Measurements from ENCODE around the gene ARHGAP12.

The ARHGAP12 gene

DNA sequence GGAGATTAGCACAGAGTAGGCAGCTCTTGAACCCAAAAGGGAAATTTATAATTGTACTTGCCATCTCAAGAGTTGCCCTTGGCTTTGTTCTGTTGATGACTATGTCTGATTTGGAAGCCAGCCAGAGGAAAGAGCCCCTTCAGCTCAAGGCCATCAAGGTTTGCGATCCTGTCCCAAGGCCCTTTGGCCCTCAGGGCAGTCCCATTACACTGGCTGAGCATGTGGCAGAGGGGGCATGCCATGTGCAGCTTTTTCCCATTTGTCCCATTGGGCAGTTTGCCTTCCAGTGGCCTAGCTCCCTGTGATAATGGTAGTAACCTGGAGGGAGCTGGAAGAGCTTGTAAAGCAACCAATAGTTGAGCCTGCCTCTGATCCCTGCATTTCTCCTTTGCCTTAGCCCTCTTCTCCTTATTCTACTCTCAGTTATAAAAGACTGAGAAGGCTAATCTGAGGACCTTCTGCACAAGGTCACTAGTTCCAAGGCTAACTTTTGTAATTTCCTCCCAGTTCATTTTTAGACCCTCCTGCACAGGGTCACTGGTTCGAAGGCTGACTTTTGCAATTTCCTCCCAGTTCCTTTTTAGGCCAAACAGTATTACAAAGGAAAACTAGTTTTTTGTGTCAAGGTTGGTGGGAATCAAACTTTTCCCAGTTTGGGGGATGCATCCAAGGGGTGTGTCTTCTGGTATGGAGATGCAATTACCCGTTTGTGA, 31.0 kb upstream of the ARHGAP12 start:
- Histone ChIP-seq H3K4me3 (ENCODE audit: low read length) (no peak overlapping the region), H3K9me3 (ENCODE audit: low read length) (peaks cover 4% of the 10 kb centered on the region), H3K4me1 (ENCODE audit: insufficient read depth, low read length) (no peaks in the 10 kb centered on the region), H3K27me3 (ENCODE audit: insufficient read depth, low read length) (no peaks in the 10 kb centered on the region), H2AFZ (ENCODE audit: low read depth, low read length) (no peak overlapping the region), H3K36me3 (ENCODE audit: insufficient read depth, low read length) (no peaks in the 10 kb centered on the region)

DNA sequence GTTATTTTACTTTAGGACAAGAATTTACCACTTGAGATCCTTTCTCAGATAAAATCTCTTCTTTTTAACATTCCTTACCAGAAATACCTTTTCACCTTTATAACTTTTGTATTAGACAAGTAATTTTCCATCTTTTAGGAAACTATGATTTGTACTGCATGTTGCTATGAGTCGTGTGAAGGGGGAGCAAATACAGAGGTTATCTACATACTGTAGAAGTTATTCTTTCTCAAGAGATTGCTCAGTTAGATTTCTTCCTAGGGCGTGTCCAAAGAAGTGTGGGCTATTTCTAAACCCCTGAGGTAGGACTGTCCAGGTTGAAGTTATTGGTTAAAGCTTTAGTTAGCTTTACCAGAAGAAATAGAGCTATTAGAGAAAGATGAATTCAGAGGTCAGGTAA, 30.2 kb upstream of the ARHGAP12 start:
- H3K27me3 ChIP-seq (ENCODE audit: insufficient read depth, low read length): no peaks in the 10 kb centered on the region
- H2AFZ ChIP-seq (ENCODE audit: low read depth, low read length): no peak overlapping the region
- no peaks in the 10 kb centered on the region for H3K4me1 ChIP-seq (ENCODE audit: insufficient read depth, low read length)
- no peaks in the 10 kb centered on the region for H3K36me3 ChIP-seq (ENCODE audit: insufficient read depth, low read length)
- H3K4me3 ChIP-seq (ENCODE audit: low read length): no peak overlapping the region
- peaks cover 7% of the 10 kb centered on the region for H3K9me3 ChIP-seq (ENCODE audit: low read length)

DNA sequence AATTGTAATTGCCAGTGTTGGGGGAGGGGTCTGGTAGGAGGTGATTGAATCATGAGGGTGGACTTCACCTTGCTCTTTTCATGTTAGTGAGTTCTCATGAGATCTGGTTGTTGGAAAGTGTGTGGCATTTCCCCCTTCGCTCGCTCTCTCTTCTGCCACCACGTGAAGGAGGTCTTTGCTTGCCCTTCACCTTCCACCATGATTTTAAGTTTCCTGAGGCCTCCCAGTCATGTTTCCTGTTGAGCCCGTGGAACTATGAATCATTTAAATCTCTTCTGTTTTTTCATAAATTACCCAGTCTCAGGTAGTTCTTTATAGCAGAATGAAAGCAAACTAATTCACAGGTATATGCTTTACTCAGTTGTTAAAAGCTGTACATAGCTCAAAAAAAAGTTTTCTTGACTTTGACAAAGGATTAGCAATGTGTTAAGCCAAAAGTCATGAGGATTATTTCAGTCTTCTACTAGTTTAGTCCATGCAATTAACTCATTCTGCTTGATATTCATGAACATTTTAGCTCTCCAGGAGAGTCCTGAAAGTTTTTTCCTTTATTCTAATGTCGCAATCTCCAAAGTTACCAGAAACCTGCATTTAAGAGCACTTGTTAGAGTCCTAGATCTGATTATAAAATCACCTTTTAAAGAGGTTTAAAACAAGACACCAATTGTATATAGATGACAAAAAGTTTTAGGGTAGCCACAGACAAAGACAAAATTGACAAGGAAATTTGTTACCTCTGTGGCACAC, 27.7 kb upstream of the ARHGAP12 start:
- Histone ChIP-seq H3K4me1 (ENCODE audit: insufficient read depth, low read length) (no peaks in the 10 kb centered on the region), H3K27me3 (ENCODE audit: insufficient read depth, low read length) (no peaks in the 10 kb centered on the region), H2AFZ (ENCODE audit: low read depth, low read length) (no peak overlapping the region), H3K36me3 (ENCODE audit: insufficient read depth, low read length) (no peaks in the 10 kb centered on the region), H3K4me3 (ENCODE audit: low read length) (no peak overlapping the region), H3K9me3 (ENCODE audit: low read length) (peaks cover 10% of the 10 kb centered on the region)

DNA sequence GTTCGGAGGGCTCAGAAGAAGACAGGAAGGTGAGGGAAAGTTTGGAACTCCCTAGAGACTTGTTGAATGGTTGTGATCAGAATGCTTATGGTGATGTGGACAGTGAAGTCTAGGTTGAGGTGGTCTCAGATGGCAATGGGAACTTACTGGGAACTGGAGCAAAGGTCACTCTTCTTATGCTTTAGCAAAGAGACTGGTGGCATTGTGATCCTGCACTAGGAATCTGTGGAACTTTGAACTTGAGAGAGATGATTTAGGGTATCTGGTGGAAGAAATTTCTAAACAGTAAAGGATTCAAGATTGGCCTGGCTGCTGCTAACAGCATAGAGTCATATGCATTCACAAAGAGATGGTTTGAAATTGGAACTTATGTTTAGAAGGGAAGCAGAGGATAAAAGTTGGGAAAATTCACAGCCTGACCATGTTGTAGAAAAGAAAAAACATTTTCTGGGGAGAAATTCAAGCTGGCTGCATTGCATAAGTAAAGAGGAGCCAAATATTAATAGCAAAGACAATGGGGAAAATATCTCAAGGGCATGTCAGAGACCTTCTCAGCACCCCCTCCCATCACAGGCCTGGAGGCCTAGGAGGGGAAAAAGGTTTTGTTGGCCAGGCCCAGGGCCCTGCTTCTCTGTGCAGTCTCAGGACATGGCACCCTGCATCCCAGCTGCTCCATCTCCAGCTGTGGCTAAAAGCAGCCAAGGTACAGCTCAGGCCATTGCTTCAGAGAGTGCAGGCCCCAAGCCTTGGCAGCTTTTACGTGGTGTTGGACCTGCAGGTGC, 26.0 kb upstream of the ARHGAP12 start:
- H3K36me3 ChIP-seq (ENCODE audit: insufficient read depth, low read length): no peaks in the 10 kb centered on the region
- H3K4me1 ChIP-seq (ENCODE audit: insufficient read depth, low read length): no peaks in the 10 kb centered on the region
- no peak overlapping the region for H3K4me3 ChIP-seq (ENCODE audit: low read length)
- no peak overlapping the region for H2AFZ ChIP-seq (ENCODE audit: low read depth, low read length)
- peaks cover 10% of the 10 kb centered on the region for H3K9me3 ChIP-seq (ENCODE audit: low read length)
- H3K27me3 ChIP-seq (ENCODE audit: insufficient read depth, low read length): no peaks in the 10 kb centered on the region

DNA sequence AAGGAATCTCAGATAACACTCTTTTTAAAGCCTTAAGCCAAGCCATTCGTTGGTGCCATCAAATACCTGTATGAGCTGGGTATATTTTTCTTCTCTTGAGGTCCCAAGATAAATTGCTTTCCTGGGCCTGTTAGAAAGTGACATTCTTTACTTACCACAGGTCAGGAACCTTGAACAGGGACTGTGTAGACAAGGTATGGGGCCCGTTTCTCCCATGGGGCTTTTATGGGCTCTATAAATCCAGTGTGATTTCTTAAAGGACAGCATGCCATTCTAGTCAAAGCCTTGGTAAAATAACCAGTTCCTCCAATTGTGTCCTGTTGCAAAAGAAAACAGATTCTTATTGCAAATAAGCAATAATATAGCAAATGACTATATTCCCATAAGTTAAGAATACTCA, 24.8 kb upstream of the ARHGAP12 start:
- Histone ChIP-seq H2AFZ (ENCODE audit: low read depth, low read length) (no peak overlapping the region), H3K9me3 (ENCODE audit: low read length) (peaks cover 10% of the 10 kb centered on the region)

DNA sequence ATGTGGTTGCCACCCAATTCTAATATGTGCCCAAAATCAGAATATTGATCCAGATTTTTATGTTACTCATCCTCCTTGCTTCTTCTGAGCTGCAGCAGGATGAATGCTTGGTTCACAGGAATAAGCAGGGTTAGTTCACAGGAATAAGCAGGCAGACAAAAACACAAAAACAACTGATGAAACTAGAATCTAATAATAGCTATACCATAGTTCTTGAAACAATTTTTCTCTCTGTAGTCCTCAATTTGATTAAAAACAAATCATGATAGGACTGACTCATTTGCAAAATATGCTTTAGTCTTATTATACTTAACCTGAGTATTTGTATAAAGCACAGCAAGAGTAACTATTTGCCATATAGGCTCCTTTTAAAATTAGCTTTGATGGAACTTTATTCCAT, 24.4 kb upstream of the ARHGAP12 start:
- Histone ChIP-seq H3K4me1 (ENCODE audit: insufficient read depth, low read length) (no peaks in the 10 kb centered on the region), H3K36me3 (ENCODE audit: insufficient read depth, low read length) (no peaks in the 10 kb centered on the region), H3K9me3 (ENCODE audit: low read length) (peaks cover 10% of the 10 kb centered on the region), H3K27me3 (ENCODE audit: insufficient read depth, low read length) (no peaks in the 10 kb centered on the region), H3K4me3 (ENCODE audit: low read length) (no peak overlapping the region), H2AFZ (ENCODE audit: low read depth, low read length) (no peak overlapping the region)

More for the DNA sequence above, 24.8 kb upstream of the ARHGAP12 start:
- Histone ChIP-seq H3K36me3 (ENCODE audit: insufficient read depth, low read length) (no peaks in the 10 kb centered on the region), H3K27me3 (ENCODE audit: insufficient read depth, low read length) (no peaks in the 10 kb centered on the region), H3K4me3 (ENCODE audit: low read length) (no peak overlapping the region), H3K4me1 (ENCODE audit: insufficient read depth, low read length) (no peaks in the 10 kb centered on the region)

DNA sequence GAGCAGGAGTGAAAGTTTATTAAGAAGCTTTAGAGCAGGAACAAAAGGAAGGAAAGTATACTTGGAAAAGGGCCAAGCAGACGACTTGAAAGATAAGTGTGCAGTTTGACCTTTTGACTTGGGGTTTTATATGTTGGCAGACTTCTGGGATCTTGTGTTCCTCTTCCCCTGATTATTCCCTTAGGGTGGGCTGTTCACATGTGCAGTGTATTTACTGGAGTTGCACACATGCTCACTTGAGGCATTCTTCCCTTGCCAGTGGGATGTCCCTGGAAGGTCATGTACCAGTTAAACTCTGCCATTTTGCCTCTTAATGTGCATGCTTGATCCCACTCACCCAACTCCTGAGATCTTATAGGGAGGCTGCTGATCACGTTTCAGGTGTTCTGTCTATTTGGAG, 23.4 kb upstream of the ARHGAP12 start:
- Histone ChIP-seq H3K27me3 (ENCODE audit: insufficient read depth, low read length) (no peaks in the 10 kb centered on the region), H3K4me3 (ENCODE audit: low read length) (no peak overlapping the region), H3K4me1 (ENCODE audit: insufficient read depth, low read length) (no peaks in the 10 kb centered on the region), H3K9me3 (ENCODE audit: low read length) (peaks cover 10% of the 10 kb centered on the region), H2AFZ (ENCODE audit: low read depth, low read length) (no peak overlapping the region), H3K36me3 (ENCODE audit: insufficient read depth, low read length) (no peaks in the 10 kb centered on the region)

DNA sequence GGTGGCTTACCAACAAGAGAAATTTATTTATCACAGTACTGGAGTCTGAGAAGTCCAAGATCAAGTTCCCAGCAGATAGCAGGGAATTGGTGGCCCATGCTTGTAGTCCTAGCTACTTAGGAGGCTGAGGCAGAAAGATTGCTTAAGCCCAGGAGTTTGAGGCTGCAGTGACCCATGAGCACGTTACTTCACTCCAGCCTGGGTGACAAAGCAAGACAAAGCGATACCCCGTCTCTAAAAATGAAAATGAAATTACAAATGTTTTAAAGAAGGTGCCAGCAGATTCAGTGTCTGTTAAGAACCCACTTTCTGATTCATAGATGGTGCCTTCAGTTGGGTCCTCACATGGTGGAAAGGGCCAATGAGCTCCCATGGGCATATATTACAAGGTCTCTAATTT, 20.6 kb upstream of the ARHGAP12 start:
- H3K36me3 ChIP-seq (ENCODE audit: insufficient read depth, low read length): no peaks in the 10 kb centered on the region
- no peaks in the 10 kb centered on the region for H3K27me3 ChIP-seq (ENCODE audit: insufficient read depth, low read length)
- H3K4me3 ChIP-seq (ENCODE audit: low read length): no peak overlapping the region
- H2AFZ ChIP-seq (ENCODE audit: low read depth, low read length): no peak overlapping the region
- peaks cover 10% of the 10 kb centered on the region for H3K4me1 ChIP-seq (ENCODE audit: insufficient read depth, low read length)
- peaks cover 4% of the 10 kb centered on the region for H3K9me3 ChIP-seq (ENCODE audit: low read length)

DNA sequence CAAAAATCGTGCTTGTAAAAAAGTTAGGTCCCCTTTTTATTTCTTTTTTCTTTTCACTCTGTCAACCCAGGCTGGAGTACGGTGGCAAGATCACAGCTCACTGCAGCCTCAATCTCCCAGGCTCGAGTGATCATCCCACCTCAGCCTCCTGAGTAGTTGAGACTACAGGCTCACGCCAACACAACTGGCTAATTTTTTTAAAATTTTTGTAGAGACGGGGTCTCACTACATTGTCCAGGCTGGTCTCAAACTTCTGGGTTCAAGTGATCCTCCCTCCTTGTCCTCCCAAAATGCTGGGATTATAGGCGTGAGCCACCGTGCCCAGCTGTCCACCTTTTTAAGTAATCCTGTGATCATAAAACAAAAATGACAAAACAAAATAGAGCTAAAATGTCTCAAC, 19.4 kb upstream of the ARHGAP12 start:
- Histone ChIP-seq H2AFZ (ENCODE audit: low read depth, low read length) (no peak overlapping the region), H3K36me3 (ENCODE audit: insufficient read depth, low read length) (no peaks in the 10 kb centered on the region), H3K4me3 (ENCODE audit: low read length) (no peak overlapping the region), H3K4me1 (ENCODE audit: insufficient read depth, low read length) (peaks cover 10% of the 10 kb centered on the region), H3K9me3 (ENCODE audit: low read length) (peaks cover 2% of the 10 kb centered on the region), H3K27me3 (ENCODE audit: insufficient read depth, low read length) (no peaks in the 10 kb centered on the region)

DNA sequence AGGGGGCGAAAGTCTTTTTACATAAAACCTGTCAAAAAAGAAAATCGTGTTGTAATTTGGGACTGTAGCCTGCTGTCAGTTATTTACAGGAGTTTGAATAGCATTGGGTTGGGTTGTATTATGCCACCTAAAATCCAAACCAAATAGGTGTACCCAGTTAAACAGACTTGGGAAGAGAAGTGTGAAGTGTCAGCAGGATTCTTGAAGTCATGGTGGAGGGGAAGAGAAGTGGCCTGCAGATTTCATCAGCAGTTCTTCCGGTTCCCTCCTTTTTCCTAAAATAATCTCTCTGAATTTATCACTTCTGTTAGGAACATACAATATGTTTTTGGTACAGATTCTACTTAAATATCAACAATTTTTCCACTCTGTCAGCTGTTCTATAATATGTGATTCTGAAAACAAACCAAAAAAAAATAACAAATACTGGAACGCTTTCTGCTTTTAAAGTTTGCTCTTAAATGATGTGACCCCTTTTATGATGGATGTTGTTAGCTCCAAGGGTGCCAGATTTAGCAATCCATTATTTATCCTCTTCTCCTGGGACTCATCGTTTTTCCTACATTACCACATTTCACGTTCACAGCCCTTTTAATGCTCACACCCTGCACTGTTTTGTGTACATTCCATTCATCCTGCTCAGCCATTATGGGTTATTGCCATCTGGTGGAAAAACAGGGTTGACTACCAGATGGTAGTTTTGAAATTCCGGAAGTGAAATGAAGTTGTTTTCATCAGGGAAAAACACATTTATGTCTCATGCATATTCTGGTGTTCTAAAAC, 18.7 kb upstream of the ARHGAP12 start:
- peaks cover 10% of the 10 kb centered on the region for H3K4me1 ChIP-seq (ENCODE audit: insufficient read depth, low read length)
- H3K36me3 ChIP-seq (ENCODE audit: insufficient read depth, low read length): no peaks in the 10 kb centered on the region
- peaks cover 2% of the 10 kb centered on the region for H3K9me3 ChIP-seq (ENCODE audit: low read length)
- no peak overlapping the region for H3K4me3 ChIP-seq (ENCODE audit: low read length)
- H2AFZ ChIP-seq (ENCODE audit: low read depth, low read length): no peak overlapping the region
- no peaks in the 10 kb centered on the region for H3K27me3 ChIP-seq (ENCODE audit: insufficient read depth, low read length)

DNA sequence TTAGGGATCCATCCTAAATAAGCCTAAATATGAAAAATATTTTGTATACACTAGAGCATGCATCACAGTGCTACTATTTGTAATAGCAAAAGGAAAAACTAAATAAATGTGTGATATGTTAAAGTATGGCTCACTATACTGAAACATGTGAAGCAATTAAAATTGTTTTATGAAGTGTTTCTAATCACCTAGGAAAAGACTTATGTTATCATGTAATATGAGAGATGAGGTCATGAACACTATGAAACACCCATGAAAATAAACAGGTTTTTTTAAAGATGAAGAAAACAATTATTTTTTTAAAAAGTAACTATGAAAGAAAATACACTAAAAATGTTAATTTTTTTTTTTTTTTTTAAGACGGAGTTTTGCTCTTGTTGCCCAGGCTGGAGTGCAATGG, 16.8 kb upstream of the ARHGAP12 start:
- peaks cover 21% of the 10 kb centered on the region for H3K4me1 ChIP-seq (ENCODE audit: insufficient read depth, low read length)
- H2AFZ ChIP-seq (ENCODE audit: low read depth, low read length): peak overlapping the region; percentile 34
- H3K27me3 ChIP-seq (ENCODE audit: insufficient read depth, low read length): no peaks in the 10 kb centered on the region
- no peaks in the 10 kb centered on the region for H3K9me3 ChIP-seq (ENCODE audit: low read length)
- H3K4me3 ChIP-seq (ENCODE audit: low read length): no peak overlapping the region
- no peaks in the 10 kb centered on the region for H3K36me3 ChIP-seq (ENCODE audit: insufficient read depth, low read length)

DNA sequence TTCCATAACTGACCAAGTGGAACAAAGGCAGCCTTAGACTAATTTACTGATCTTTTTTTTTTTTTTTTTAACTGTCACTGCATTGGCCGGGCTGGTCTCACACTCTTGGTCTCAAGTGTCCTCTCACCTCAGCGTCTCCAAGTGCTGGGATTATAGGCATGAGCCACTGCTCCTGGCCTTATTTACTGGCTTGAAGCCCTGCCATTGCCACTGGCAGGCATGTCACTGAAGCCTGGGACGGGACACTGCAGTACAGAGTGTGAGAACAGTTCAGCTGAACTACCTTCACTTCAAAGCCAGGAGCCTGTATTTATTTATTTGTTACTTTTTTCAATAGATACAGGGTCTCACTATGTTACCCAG, 15.4 kb upstream of the ARHGAP12 start:
- H3K9me3 ChIP-seq (ENCODE audit: low read length): no peaks in the 10 kb centered on the region
- no peak overlapping the region for H2AFZ ChIP-seq (ENCODE audit: low read depth, low read length)
- no peaks in the 10 kb centered on the region for H3K36me3 ChIP-seq (ENCODE audit: insufficient read depth, low read length)
- H3K4me1 ChIP-seq (ENCODE audit: insufficient read depth, low read length): peaks cover 26% of the 10 kb centered on the region
- H3K4me3 ChIP-seq (ENCODE audit: low read length): no peak overlapping the region
- H3K27me3 ChIP-seq (ENCODE audit: insufficient read depth, low read length): no peaks in the 10 kb centered on the region

DNA sequence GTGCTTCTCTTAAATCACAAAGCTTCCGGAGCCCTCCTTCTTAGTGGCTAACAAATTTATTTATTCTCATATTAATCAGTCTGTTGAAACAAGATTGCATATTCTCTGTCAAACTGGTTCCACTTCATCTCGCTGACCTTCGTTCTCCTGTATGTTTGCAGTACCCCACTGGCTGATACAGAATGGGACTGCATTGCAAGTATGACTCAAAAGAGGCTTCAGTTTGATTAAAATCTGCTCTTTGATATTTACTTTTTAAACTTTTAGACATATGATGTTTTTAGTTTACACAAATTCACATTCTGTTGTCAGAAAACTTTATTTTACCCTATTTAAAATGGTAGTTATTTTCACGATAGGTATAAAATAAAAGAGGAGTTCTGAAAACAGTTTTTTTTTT, 14.3 kb upstream of the ARHGAP12 start:
- Histone ChIP-seq H3K4me1 (ENCODE audit: insufficient read depth, low read length) (peaks cover 26% of the 10 kb centered on the region), H3K9me3 (ENCODE audit: low read length) (no peaks in the 10 kb centered on the region), H3K27me3 (ENCODE audit: insufficient read depth, low read length) (no peaks in the 10 kb centered on the region), H2AFZ (ENCODE audit: low read depth, low read length) (no peak overlapping the region), H3K36me3 (ENCODE audit: insufficient read depth, low read length) (no peaks in the 10 kb centered on the region), H3K4me3 (ENCODE audit: low read length) (no peak overlapping the region)
